A549 (cell line): ENCODE measurements around the gene CTNND2. TPM values are rescaled to one million over a fixed set of nuclear protein-coding genes. Genes with fewer than 3 reads are reported as not detected.

Source experiments
- ATAC-seq, 2 experiments: fragments of 200-7000 bp in 1 of 2; fragments of >200 bp in 1 of 2; cut with Nextera tagmentation in 1 of 2; cut with Tn5 transposase in 1 of 2; 3 replicates each; pipeline versions ENCODE4 v1.8.0 to v1.9.1; 2018 to 2020; ENCODE audit warnings: mild to moderate bottlenecking in 1 of 2, moderate library complexity in 1 of 2
- CTCF ChIA-PET: fragments of 300-600 bp; sonication (Branson Sonifier 250); formaldehyde crosslinking; extraction: SDS; loops from one replicate; lab custom pipeline; 2021; ENCODE audit warnings: antibody characterized with exemption, inconsistent platforms; lab: Yijun Ruan, JAX
- POLR2A ChIA-PET: fragments of 350-600 bp; formaldehyde crosslinking; extraction: SDS; loops from one replicate; lab custom pipeline; 2021; ENCODE audit warnings: antibody characterized with exemption, inconsistent platforms; lab: Yijun Ruan, JAX
- DNase-seq, 2 experiments: peaks; one replicate each; pipeline versions ENCODE4 v3.0.0 to v3.0.0-alpha.2; 2011 to 2016; ENCODE audit warnings: low read depth in 1 of 2, low spot score in 1 of 2
- FAIRE-seq: peaks from 2 replicates; lab custom pipeline; 2011; peaks lifted over from hg19 to GRCh38; lab: Jason Lieb, UNC
- H3K27ac ChIP-seq, 2 experiments: fragments of >200 bp; sonication (Bioruptor Twin); formaldehyde crosslinking; 3 replicates each; pipeline ENCODE4 v1.5.1; 2016 to 2017
- H3K4me1 ChIP-seq: fragments of >200 bp; sonication (Bioruptor Twin); formaldehyde crosslinking; 3 replicates; pipeline ENCODE4 v1.6.1; 2016
- H3K4me2 ChIP-seq: fragments of >200 bp; sonication (Bioruptor Twin); formaldehyde crosslinking; 3 replicates; pipeline ENCODE4 v1.6.1; 2016
- H3K4me3 ChIP-seq: fragments of >200 bp; sonication (Bioruptor Twin); formaldehyde crosslinking; 3 replicates; pipeline ENCODE4 v1.5.1; 2016
- H3K9me3 ChIP-seq: fragments of >200 bp; sonication (Bioruptor Twin); formaldehyde crosslinking; 3 replicates; pipeline ENCODE4 v1.6.1; 2016
- CBX8 ChIP-seq: fragments of 200-600 bp; sonication (generic); IDR thresholded peaks from 2 replicates; pipeline ENCODE4 v1.6.1; 2016
- CEBPB ChIP-seq, 2 experiments: fragments of >200 bp in 1 of 2; sonication (Bioruptor Twin) in 1 of 2; formaldehyde crosslinking in 1 of 2; IDR thresholded peaks; 2 replicates each; pipeline ENCODE4 v1.6.1; 2012 to 2016
- CHD2 ChIP-seq: fragments of 150-350 bp; IDR thresholded peaks from 2 replicates; pipeline ENCODE4 v1.6.1; 2014; ENCODE audit warnings: low read length; ENCODE audit not compliant: partially characterized antibody
- CHD4 ChIP-seq: fragments of 200-600 bp; sonication (generic); IDR thresholded peaks from 2 replicates; pipeline ENCODE4 v1.6.1; 2016; ENCODE audit warnings: antibody characterized with exemption, mild to moderate bottlenecking, borderline replicate concordance
- EHMT2 ChIP-seq: fragments of 200-600 bp; sonication (generic); IDR thresholded peaks from 2 replicates; pipeline ENCODE4 v1.6.1; 2016; ENCODE audit warnings: antibody characterized with exemption, low read depth, mild to moderate bottlenecking, moderate library complexity
- ESRRA ChIP-seq: fragments of 150-350 bp; IDR thresholded peaks from 2 replicates; pipeline ENCODE4 v1.6.1; 2014; ENCODE audit warnings: mild to moderate bottlenecking, low read length, borderline replicate concordance
- FOXS1 ChIP-seq: fragments of 250-450 bp; sonication (Bioruptor Pico); IDR thresholded peaks from 2 replicates; pipeline ENCODE4 v1.5.0; 2020; ENCODE audit warnings: mild to moderate bottlenecking, moderate library complexity
- GATA3 ChIP-seq: IDR thresholded peaks from 2 replicates; pipeline ENCODE4 v1.6.1; 2012; ENCODE audit warnings: borderline replicate concordance
- HMGXB4 ChIP-seq: fragments of 250-450 bp; sonication (Bioruptor Pico); IDR thresholded peaks from 2 replicates; pipeline ENCODE4 v1.5.0; 2021; ENCODE audit warnings: mild to moderate bottlenecking, moderate library complexity, borderline replicate concordance
- HOXB5 ChIP-seq: fragments of 250-450 bp; sonication (Bioruptor Pico); IDR thresholded peaks from 2 replicates; pipeline ENCODE4 v1.5.0; 2020; ENCODE audit warnings: mild to moderate bottlenecking, moderate library complexity
- JUN ChIP-seq, 2 experiments: fragments of >200 bp; sonication (Bioruptor Twin); formaldehyde crosslinking; IDR thresholded peaks; 2 replicates in 1 of 2; 3 replicates in 1 of 2; pipeline ENCODE4 v1.6.1; 2016 to 2017
- JUNB ChIP-seq: fragments of >200 bp; sonication (Bioruptor Twin); formaldehyde crosslinking; IDR thresholded peaks from 2 replicates; pipeline ENCODE4 v1.6.1; 2016
- MAFK ChIP-seq: fragments of 450-650 bp; IDR thresholded peaks from 2 replicates; pipeline ENCODE4 v1.6.1; 2014; ENCODE audit not compliant: partially characterized antibody
- NFE2L2 ChIP-seq: fragments of 150-350 bp; conservative IDR thresholded peaks from 2 replicates; pipeline ENCODE4 v1.6.1; 2014; ENCODE audit warnings: low read length
- NPAS2 ChIP-seq: fragments of 250-450 bp; sonication (Bioruptor Pico); IDR thresholded peaks from 2 replicates; pipeline ENCODE4 v1.8.0; 2022; ENCODE audit warnings: mild to moderate bottlenecking, moderate library complexity, borderline replicate concordance
- NR3C1 ChIP-seq: fragments of >200 bp; sonication (Bioruptor Twin); formaldehyde crosslinking; IDR thresholded peaks from 3 replicates; pipeline ENCODE4 v1.6.1; 2017
- PHF8 ChIP-seq: fragments of 200-600 bp; sonication (generic); IDR thresholded peaks from 2 replicates; pipeline ENCODE4 v1.6.1; 2016; ENCODE audit warnings: low read depth, mild to moderate bottlenecking, antibody characterized with exemption, moderate library complexity, borderline replicate concordance
- POLR2AphosphoS2 ChIP-seq: conservative IDR thresholded peaks from 2 replicates; pipeline ENCODE4 v1.6.1; 2012; ENCODE audit warnings: low read length, improper control_type of control experiment, inconsistent platforms
- RAD21 ChIP-seq, 2 experiments: fragments of >200 bp in 1 of 2; sonication (Bioruptor Twin) in 1 of 2; formaldehyde crosslinking in 1 of 2; IDR thresholded peaks in 1 of 2; conservative IDR thresholded peaks in 1 of 2; 2 replicates in 1 of 2; 3 replicates in 1 of 2; pipeline ENCODE4 v1.6.1; 2012 to 2018; ENCODE audit warnings: inconsistent platforms in 1 of 2
- RARB ChIP-seq: fragments of 250-450 bp; sonication (Bioruptor Pico); IDR thresholded peaks from 2 replicates; pipeline ENCODE4 v1.8.0; 2021; ENCODE audit warnings: mild to moderate bottlenecking, moderate library complexity
- RNF2 ChIP-seq: fragments of 200-600 bp; sonication (generic); IDR thresholded peaks from 2 replicates; pipeline ENCODE4 v1.6.1; 2016; ENCODE audit warnings: low read depth, mild to moderate bottlenecking, antibody characterized with exemption, moderate library complexity, borderline replicate concordance
- TFCP2L1 ChIP-seq: fragments of 250-450 bp; sonication (Bioruptor Pico); IDR thresholded peaks from 2 replicates; pipeline ENCODE4 v1.5.0; 2021; ENCODE audit warnings: mild to moderate bottlenecking
- USF2 ChIP-seq: fragments of 450-650 bp; IDR thresholded peaks from 2 replicates; pipeline ENCODE4 v1.6.1; 2014; ENCODE audit warnings: antibody characterized with exemption
- WGBS: methylation state at CpG from one replicate; pipeline ENCODE4 v1.1.6; 2017; ENCODE audit errors: missing lambda C conversion rate; 5-methylcytosine and 5-hydroxymethylcytosine counted together
- polyA plus RNA-seq, 4 experiments: library from polyadenylated mRNA; depleted of rRNA in 3 of 4; stranded (reverse); fragments of >200 nt; fragmentation: RNase III in 1 of 4; extraction: RNeasy Plus Mini Kit Qiagen cat#74134 plus additional on column Dnase treatment in 1 of 4; gene quantifications; 2 replicates in 3 of 4; 3 replicates in 1 of 4; pipeline ENCODE4 v1.2.3, GENCODE V29; 2011 to 2017

The CTNND2 gene
- polyA plus RNA-seq, 2 of the 4 experiments (the other 2 are of a cell fraction): not detected

- TF ChIP-seq HMGXB4 (no peak), FOXS1 (CRISPR knock-in tag) (no peak), HOXB5 (CRISPR knock-in tag) (no peak), TFCP2L1 (CRISPR knock-in tag) (no peak), CHD4 (no peak)
Observed at GRCh38 chr5:11791792-11792191, 112.5 kb downstream of the CTNND2 start (continued).

GRCh38 chr5:11790201-11790600 lies 114.0 kb downstream of the CTNND2 start:
- POLR2A ChIA-PET: no interaction called here
- no peak for FAIRE-seq
- DNase-seq: no peak
- no peaks in the 10 kb centered on the region for H3K9me3 ChIP-seq
- TF ChIP-seq HMGXB4: no peak
- TF ChIP-seq JUN (IDR thresholded peaks at IDR 0.05): no peak
- no peak for TF ChIP-seq JUNB
- no peak for TF ChIP-seq ESRRA
- TF ChIP-seq PHF8: no peak
- no peak for TF ChIP-seq CHD2
- no peak for TF ChIP-seq CEBPB (IDR thresholded peaks at IDR 0.05)
- TF ChIP-seq NFE2L2: no peak
- TF ChIP-seq, all 56 proteins: peak for 0
- 9% methylated on average over 2 of the region's 2 CpGs for WGBS
- CTCF ChIA-PET: no interaction called here
- no peak overlapping the region for H3K4me3 ChIP-seq
- H3K4me2 ChIP-seq: no peak overlapping the region
- no peaks in the 10 kb centered on the region for H3K4me1 ChIP-seq
- no peak overlapping the region for H3K27ac ChIP-seq
- no peak for ATAC-seq

GRCh38 chr5:11785771-11786352 lies 118.4 kb downstream of the CTNND2 start:
- 27% methylated on average over 6 of the region's 6 CpGs for WGBS
- POLR2A ChIA-PET: no interaction called here
- ATAC-seq: no peak

GRCh38 chr5:11780641-11781345 lies 123.5 kb downstream of the CTNND2 start:
- DNase-seq: no peak
- H3K4me3 ChIP-seq: no peak overlapping the region
- WGBS: 4% methylated on average over 4 of the region's 4 CpGs
- POLR2A ChIA-PET: no interaction called here
- no peaks in the 10 kb centered on the region for H3K4me1 ChIP-seq
- no peak for ATAC-seq
- H3K27ac ChIP-seq: no peak overlapping the region
- CTCF ChIA-PET: no interaction called here
- no peak for FAIRE-seq
- no peaks in the 10 kb centered on the region for H3K9me3 ChIP-seq
- H3K4me2 ChIP-seq: no peak overlapping the region
- no peak for TF ChIP-seq ESRRA
- TF ChIP-seq HMGXB4: no peak
- no peak for TF ChIP-seq FOXS1 (CRISPR knock-in tag)
- no peak for TF ChIP-seq JUN (IDR thresholded peaks at IDR 0.05)
- no peak for TF ChIP-seq POLR2AphosphoS2
- TF ChIP-seq NPAS2 (CRISPR knock-in tag): no peak
- no peak for TF ChIP-seq RNF2
- no peak for TF ChIP-seq RAD21 (conservative IDR thresholded peaks at IDR 0.05 in 1 of 2, IDR thresholded peaks at IDR 0.05 in 1 of 2)
- no peak for TF ChIP-seq HOXB5 (CRISPR knock-in tag)
- no peak for TF ChIP-seq RARB (CRISPR knock-in tag)

More at GRCh38 chr5:11785771-11786352, 118.4 kb downstream of the CTNND2 start:
- H3K27ac ChIP-seq: no peak overlapping the region
- FAIRE-seq: no peak
- no peaks in the 10 kb centered on the region for H3K9me3 ChIP-seq
- no peak overlapping the region for H3K4me2 ChIP-seq
- TF ChIP-seq CBX8: no peak
- no peak for TF ChIP-seq GATA3
- no peak for TF ChIP-seq MAFK
- no peak for TF ChIP-seq EHMT2
- no peak for TF ChIP-seq USF2
- TF ChIP-seq NR3C1: no peak
- TF ChIP-seq NPAS2 (CRISPR knock-in tag): no peak
- no peaks in the 10 kb centered on the region for H3K4me1 ChIP-seq
- H3K4me3 ChIP-seq: no peak overlapping the region
- DNase-seq: no peak
- CTCF ChIA-PET: no interaction called here
